Keratinocyte (primary cell): Measurements from ENCODE around the gene APOBR.
"Not testable (repeated sequence)": the region's sequence is repeated elsewhere in the genome, so short reads cannot be mapped to it uniquely, and the experiment has no call there.

Source experiments
- EZH2 ChIP-seq: IDR thresholded peaks from one replicate; pipeline ENCODE4 v1.6.1; 2012; ENCODE audit warnings: inconsistent platforms, mild to moderate bottlenecking, low read length, moderate library complexity
- TF ChIP-seq, protein P1 (sequence below), 3 experiments: IDR thresholded peaks in 1 of 3; conservative IDR thresholded peaks in 1 of 3; optimal IDR thresholded peaks in 1 of 3; 2 replicates in 2 of 3; 3 replicates in 1 of 3; pipeline versions ENCODE3 to v1.5.1; 2011; ENCODE audit warnings: low read length in 3 of 3, mild to moderate bottlenecking in 3 of 3, moderate library complexity in 2 of 3, control low read depth in 1 of 3, inconsistent platforms in 1 of 3; ENCODE audit not compliant: insufficient read depth in 2 of 3; ENCODE audit errors: extremely low read depth in 1 of 3

DNA sequence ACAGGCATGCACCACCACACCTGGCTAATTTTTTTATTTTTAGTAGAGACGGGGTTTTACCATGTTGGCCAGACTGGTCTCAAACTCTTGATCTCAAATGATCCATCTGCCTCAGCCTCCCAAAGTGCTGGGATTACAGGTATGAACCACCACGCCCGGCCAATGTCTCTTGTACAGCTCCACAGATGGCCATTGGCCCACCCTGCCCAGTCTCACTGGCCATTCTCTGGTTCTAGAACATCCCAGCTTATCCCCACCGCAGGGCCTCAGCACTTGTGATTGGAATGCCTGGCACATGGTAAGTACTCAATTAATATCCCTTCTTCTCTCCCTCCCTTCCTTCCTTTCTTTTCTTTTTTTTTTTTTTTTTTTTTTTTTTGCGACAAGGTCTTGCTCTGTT, 11.1 kb upstream of the APOBR start:
- TF ChIP-seq, protein P1, sequence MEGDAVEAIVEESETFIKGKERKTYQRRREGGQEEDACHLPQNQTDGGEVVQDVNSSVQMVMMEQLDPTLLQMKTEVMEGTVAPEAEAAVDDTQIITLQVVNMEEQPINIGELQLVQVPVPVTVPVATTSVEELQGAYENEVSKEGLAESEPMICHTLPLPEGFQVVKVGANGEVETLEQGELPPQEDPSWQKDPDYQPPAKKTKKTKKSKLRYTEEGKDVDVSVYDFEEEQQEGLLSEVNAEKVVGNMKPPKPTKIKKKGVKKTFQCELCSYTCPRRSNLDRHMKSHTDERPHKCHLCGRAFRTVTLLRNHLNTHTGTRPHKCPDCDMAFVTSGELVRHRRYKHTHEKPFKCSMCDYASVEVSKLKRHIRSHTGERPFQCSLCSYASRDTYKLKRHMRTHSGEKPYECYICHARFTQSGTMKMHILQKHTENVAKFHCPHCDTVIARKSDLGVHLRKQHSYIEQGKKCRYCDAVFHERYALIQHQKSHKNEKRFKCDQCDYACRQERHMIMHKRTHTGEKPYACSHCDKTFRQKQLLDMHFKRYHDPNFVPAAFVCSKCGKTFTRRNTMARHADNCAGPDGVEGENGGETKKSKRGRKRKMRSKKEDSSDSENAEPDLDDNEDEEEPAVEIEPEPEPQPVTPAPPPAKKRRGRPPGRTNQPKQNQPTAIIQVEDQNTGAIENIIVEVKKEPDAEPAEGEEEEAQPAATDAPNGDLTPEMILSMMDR (optimal IDR thresholded peaks at IDR 0.05 in 1 of 3, IDR thresholded peaks at IDR 0.05 in 1 of 3, conservative IDR thresholded peaks at IDR 0.05 in 1 of 3; ENCODE audit: extremely low read depth in 1 of 3, insufficient read depth in 2 of 3, low read length in 3 of 3), result not testable (repeated sequence)
- TF ChIP-seq EZH2, result not testable (repeated sequence)
